Nephron progenitor cell (in vitro differentiated cells): ENCODE results near the gene TXNL4A.
"Not testable (repeated sequence)": the region's sequence is repeated elsewhere in the genome, so short reads cannot be mapped to it uniquely, and the experiment has no call there.

Source experiments
- DNase-seq: peaks from one replicate; pipeline ENCODE4 v3.0.0; 2021
- H3K27ac Mint-ChIP-seq: 2 replicates; pipeline ENCODE4 v1.8.0; 2021; ENCODE audit warnings: mild to moderate bottlenecking, moderate library complexity, mixed read lengths
- H3K27me3 Mint-ChIP-seq: 2 replicates; pipeline ENCODE4 v1.8.0; 2021; ENCODE audit warnings: mild to moderate bottlenecking, low read depth, mixed read lengths; ENCODE audit not compliant: poor library complexity
- H3K36me3 Mint-ChIP-seq: 2 replicates; pipeline ENCODE4 v1.8.0; 2021; ENCODE audit warnings: low read depth, mixed read lengths
- H3K4me1 Mint-ChIP-seq: 2 replicates; pipeline ENCODE4 v1.8.0; 2021; ENCODE audit warnings: mixed read lengths
- H3K4me3 Mint-ChIP-seq: 2 replicates; pipeline ENCODE4 v1.8.0; 2021; ENCODE audit warnings: mild to moderate bottlenecking, moderate library complexity, mixed read lengths
- H3K9me3 Mint-ChIP-seq: 2 replicates; pipeline ENCODE4 v1.8.0; 2021; ENCODE audit warnings: mild to moderate bottlenecking, moderate library complexity, mixed read lengths
- TF ChIP-seq, protein P1 (sequence below): fragments of 200-600 bp; sonication (generic); IDR thresholded peaks from 2 replicates; pipeline ENCODE4 v1.5.0; 2021; ENCODE audit warnings: antibody characterized with exemption

Gene TXNL4A

DNA sequence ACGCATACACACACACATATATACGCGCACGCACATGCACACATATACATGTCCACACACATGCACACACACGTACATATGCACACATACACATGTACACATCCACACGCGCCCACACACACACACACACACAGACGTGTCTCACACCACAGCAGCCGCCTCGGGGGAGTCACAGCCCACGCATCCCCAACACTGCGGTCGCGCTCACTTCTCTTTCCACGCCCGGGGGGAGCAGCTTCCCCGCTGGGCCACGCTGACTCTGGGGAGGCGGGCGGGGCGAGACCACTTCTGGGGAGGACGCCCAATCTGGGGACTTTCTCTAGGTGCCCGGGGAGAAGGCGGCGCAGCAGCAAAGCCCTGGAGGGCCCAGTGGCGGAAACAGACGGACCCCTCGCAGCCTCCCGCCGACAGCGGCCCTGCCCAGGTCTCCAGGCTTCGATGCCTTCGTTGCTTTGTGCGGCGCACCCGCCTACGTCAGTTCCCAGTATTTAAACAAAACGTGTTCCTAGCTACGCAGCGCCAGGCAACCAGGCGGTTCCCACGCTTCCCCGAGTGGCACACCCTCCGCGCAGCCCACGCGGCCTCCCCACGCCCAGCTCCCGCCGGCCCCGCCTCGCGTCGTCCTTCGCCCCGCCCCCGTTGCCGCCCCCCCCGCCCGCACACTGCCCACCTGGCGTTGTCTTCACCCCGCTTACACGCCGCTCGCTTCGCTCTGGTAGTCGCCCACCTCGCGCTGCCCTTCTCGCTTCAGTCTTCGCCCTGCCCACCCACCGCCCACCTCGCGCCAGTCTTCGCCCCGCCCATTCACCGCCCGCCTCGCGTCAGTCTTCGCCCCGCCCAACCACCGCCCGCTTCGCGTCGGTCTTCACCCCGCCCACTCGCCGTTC lies 45.1 kb upstream of the TXNL4A start:
- TF ChIP-seq, protein P1, sequence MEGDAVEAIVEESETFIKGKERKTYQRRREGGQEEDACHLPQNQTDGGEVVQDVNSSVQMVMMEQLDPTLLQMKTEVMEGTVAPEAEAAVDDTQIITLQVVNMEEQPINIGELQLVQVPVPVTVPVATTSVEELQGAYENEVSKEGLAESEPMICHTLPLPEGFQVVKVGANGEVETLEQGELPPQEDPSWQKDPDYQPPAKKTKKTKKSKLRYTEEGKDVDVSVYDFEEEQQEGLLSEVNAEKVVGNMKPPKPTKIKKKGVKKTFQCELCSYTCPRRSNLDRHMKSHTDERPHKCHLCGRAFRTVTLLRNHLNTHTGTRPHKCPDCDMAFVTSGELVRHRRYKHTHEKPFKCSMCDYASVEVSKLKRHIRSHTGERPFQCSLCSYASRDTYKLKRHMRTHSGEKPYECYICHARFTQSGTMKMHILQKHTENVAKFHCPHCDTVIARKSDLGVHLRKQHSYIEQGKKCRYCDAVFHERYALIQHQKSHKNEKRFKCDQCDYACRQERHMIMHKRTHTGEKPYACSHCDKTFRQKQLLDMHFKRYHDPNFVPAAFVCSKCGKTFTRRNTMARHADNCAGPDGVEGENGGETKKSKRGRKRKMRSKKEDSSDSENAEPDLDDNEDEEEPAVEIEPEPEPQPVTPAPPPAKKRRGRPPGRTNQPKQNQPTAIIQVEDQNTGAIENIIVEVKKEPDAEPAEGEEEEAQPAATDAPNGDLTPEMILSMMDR, result no peak
- peaks cover 33% of the 10 kb centered on the region for H3K9me3 Mint-ChIP-seq

DNA sequence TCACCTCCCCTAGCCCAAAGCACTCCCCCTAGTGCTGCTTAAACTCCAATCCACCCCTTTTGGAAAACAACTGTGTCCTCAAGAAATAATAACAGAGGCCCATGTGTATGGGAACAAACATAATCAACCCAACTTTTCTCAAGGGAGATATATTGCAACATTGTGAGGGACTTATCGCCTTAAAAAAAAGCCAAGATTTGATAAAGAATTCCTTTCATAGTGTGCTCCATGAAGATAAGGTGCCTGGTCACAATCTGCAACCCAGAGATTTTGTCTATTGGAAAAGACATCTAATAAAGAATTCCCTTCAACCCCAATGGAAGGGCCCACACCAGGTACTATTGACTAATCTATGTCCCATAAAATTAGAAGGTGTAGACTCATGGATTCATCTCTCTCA lies 41.3 kb upstream of the TXNL4A start:
- Mint-ChIP-seq H3K36me3 (peaks cover 47% of the 10 kb centered on the region), H3K27ac (no peak overlapping the region), H3K9me3 (peaks cover 66% of the 10 kb centered on the region), H3K4me3 (no peak overlapping the region), H3K4me1 (peaks cover 8% of the 10 kb centered on the region), H3K27me3 (peaks cover 6% of the 10 kb centered on the region)
- no peak for DNase-seq
- TF ChIP-seq, protein P1, result no peak

More for the DNA sequence above, 45.1 kb upstream of the TXNL4A start:
- Mint-ChIP-seq H3K27ac (peak overlapping the region; percentile 98), H3K36me3 (peaks cover 46% of the 10 kb centered on the region), H3K4me1 (peaks cover 35% of the 10 kb centered on the region), H3K27me3 (peaks cover 5% of the 10 kb centered on the region), H3K4me3 (peak overlapping the region; percentile 90)
- DNase-seq, result no peak

DNA sequence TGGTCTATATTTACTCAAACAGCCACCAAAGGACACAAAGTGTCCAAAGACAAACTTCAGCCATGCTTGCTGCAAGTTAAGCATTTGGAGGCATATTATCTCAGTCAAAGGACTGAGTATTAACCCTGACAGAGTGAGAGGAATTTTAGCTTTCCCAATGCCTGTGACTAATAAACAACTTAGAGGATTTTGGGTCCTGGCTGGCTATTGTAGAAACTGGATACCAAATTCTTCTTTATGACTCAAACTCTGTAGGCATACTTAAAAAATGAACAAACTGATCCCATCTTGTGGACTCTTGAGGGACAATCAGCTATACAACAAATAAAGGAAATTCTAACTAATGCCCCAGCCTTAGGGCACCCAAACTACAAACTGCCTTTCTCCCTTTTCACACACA lies 39.4 kb upstream of the TXNL4A start:
- H3K27ac Mint-ChIP-seq, DNase-seq, H3K4me3 Mint-ChIP-seq, H3K27me3 Mint-ChIP-seq, H3K4me1 Mint-ChIP-seq: not testable (repeated sequence)
- H3K36me3 Mint-ChIP-seq, result peaks cover 61% of the 10 kb centered on the region
- peaks cover 78% of the 10 kb centered on the region for H3K9me3 Mint-ChIP-seq

DNA sequence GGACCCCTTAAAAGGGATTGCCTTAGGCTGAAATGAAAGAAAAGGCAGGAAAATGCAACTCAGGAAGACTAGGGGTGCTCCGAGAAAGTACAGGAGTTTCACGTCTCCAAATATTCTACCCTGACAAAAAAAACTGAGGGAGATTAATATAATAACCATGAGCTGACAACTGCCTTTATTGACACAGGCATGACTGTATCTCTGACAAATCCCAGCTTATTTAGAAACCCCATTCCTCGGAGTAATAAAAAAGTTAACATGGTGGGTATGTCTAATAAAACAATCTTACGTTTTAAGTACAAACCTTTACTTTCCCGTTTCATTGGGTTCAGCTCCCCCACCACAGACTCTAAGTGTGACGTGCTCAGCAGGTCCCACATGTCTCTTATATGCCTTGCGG lies 38.0 kb upstream of the TXNL4A start:
- Mint-ChIP-seq H3K9me3 (peaks cover 83% of the 10 kb centered on the region), H3K4me3 (no peak overlapping the region), H3K27ac (no peak overlapping the region), H3K27me3 (peaks cover 10% of the 10 kb centered on the region), H3K36me3 (peaks cover 58% of the 10 kb centered on the region), H3K4me1 (no peaks in the 10 kb centered on the region)
- no peak for DNase-seq
- TF ChIP-seq, protein P1, result no peak

DNA sequence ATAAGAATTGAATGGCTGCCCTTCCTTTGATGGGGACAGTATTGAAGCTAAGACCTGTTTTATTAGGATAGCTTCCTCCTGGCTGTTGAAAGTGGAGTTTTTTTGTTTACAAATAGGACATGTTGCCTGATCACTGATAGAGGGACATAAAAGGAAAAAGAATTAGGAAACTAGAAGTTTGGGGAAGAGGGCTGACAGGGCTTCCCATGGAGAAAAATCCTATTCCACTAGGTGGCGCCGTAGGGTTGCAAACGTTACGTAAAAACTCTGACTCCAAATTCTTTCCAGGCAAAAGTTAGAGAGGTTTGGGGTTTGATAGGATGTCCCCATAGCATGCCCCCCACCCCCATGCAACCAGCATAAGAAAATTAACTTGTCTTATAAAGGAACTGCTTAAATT lies 34.8 kb upstream of the TXNL4A start:
- no peak overlapping the region for H3K4me3 Mint-ChIP-seq
- H3K4me1 Mint-ChIP-seq, result no peaks in the 10 kb centered on the region
- H3K27ac Mint-ChIP-seq, result no peak overlapping the region
- peaks cover 51% of the 10 kb centered on the region for H3K36me3 Mint-ChIP-seq
- peaks cover 10% of the 10 kb centered on the region for H3K27me3 Mint-ChIP-seq
- DNase-seq, result no peak
- H3K9me3 Mint-ChIP-seq, result peaks cover 95% of the 10 kb centered on the region
- TF ChIP-seq, protein P1, result peak; percentile 28

DNA sequence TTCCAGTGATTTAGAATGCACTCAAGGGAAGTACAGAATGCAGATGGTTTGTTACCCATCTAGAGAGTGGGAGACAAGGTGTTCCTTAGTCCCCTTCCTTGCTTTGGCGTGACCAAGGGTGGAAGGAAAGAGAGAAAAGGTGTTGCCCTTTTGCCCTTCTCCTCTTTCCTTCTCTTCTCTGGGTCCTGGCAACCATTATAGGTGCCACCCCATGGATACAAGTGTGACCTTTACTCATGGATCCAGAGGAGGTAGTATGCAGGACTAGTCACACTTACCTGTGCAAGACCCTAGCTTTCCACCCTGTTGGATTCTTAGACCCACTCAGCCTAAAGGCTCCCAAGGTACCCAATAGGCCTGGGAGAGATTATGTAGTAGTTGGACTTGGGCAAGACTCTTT lies 34.2 kb upstream of the TXNL4A start:
- no peak overlapping the region for H3K27ac Mint-ChIP-seq
- H3K27me3 Mint-ChIP-seq, result peaks cover 12% of the 10 kb centered on the region
- H3K4me1 Mint-ChIP-seq, result no peaks in the 10 kb centered on the region
- H3K36me3 Mint-ChIP-seq, result peaks cover 51% of the 10 kb centered on the region
- TF ChIP-seq, protein P1, result no peak
- H3K4me3 Mint-ChIP-seq, result no peak overlapping the region
- peaks cover 97% of the 10 kb centered on the region for H3K9me3 Mint-ChIP-seq
- no peak for DNase-seq
